NOMO-1 (cell line): Measurements from ENCODE around the gene FYN.
A peak's percentile ranks its signal among the peaks of the same experiment; 100 is the strongest.

Source experiments
- DNase-seq, 2 experiments: peaks; one replicate each; lab custom pipeline; 2025; ENCODE audit not compliant: unreplicated experiment in 2 of 2; lab: John Stamatoyannopoulos, UW

The FYN gene

GRCh38 chr6:111884068-111884467 lies 10.8 kb upstream of the FYN start:
- DNase-seq = no peak

GRCh38 chr6:111880181-111880888 lies 7.1 kb upstream of the FYN start:
- no peak for DNase-seq

GRCh38 chr6:111875741-111876140 lies 2.5 kb upstream of the FYN start:
- DNase-seq = no peak

- peak in 1 of 2 experiments; percentile 26 for DNase-seq
Observed at GRCh38 chr6:111874025-111874415, 768 bp upstream of the FYN start.

GRCh38 chr6:111872401-111873177 lies 663 bp downstream of the FYN start:
- DNase-seq = peak in 1 of 2 experiments; percentile 27

GRCh38 chr6:111871725-111872400 lies 1.4 kb downstream of the FYN start:
- peak in 1 of 2 experiments; percentile 21 for DNase-seq

GRCh38 chr6:111871207-111871606 lies 2.0 kb downstream of the FYN start:
- peak; percentile 35 to 55 for DNase-seq

- DNase-seq = no peak
Observed at GRCh38 chr6:111870742-111871064, 2.5 kb downstream of the FYN start.

- peak in 1 of 2 experiments; percentile 5 for DNase-seq
Observed at GRCh38 chr6:111870051-111870741, 3.1 kb downstream of the FYN start.

- no peak for DNase-seq
Observed at GRCh38 chr6:111866857-111867256, 6.4 kb downstream of the FYN start.

- no peak for DNase-seq
Observed at GRCh38 chr6:111865909-111866546, 7.2 kb downstream of the FYN start.

GRCh38 chr6:111865049-111865585 lies 8.1 kb downstream of the FYN start:
- DNase-seq = no peak

- no peak for DNase-seq
Observed at GRCh38 chr6:111864138-111865048, 8.9 kb downstream of the FYN start.

- no peak for DNase-seq
Observed at GRCh38 chr6:111862741-111863140, 10.5 kb downstream of the FYN start.

GRCh38 chr6:111862314-111862713 lies 10.9 kb downstream of the FYN start:
- no peak for DNase-seq

GRCh38 chr6:111861431-111861885 lies 11.8 kb downstream of the FYN start:
- DNase-seq = no peak

GRCh38 chr6:111858347-111858746 lies 14.9 kb downstream of the FYN start:
- DNase-seq = no peak

- DNase-seq = no peak
Observed at GRCh38 chr6:111857674-111858337, 15.4 kb downstream of the FYN start.

GRCh38 chr6:111855753-111856152 lies 17.5 kb downstream of the FYN start:
- no peak for DNase-seq
